Stimulated activated CD8-positive, alpha-beta memory T cell treated with anti-CD3 and anti-CD28 coated beads, Interleukin-15, amount 100 ng/mL, for 48 hours (primary cell): Measurements from ENCODE around the gene PITX3.

Experiments used
- DNase-seq, 2 donors: peaks; one replicate each; pipeline ENCODE4 v3.0.0-alpha.2; 2020; ENCODE audit warnings: low read depth in 2 of 2

Gene PITX3

DNA sequence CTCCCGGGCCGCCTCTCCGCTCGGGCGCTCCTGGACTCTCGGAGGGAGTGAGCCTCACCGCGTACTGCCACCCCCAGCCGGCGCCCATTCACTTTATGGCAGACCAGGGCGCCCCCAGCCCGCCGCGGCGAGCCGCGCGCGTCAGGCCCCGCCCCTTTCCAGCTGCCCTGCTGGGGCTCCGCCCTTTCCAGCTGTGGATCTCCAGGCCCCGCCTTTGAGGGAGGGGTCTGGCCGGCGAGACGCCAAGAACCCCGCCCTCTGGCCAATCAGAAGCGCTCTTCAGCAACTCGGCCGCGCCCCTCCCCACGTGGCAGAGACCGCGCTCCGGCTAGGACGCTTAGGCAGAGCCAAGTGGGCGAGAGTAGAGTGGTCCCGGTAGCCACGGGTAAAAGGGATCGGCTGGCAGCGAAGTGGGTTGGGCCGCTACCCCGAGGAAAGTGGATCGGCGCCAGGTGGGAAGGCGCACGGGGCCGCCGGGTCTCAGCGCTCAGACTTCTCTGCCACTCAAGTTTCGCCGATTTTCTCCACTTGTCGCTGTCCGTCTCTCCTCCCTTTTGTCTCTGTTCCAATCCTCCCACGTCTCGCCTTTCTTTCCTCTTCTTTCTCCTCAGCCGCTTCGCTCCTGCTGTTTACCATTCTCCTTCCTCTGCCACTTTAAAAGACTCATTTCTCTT lies at the start of gene PITX3:
TSS of gene PITX3 (minus strand) at position 69 of the 674 bp plus-strand sequence. CDS start 9,432 bp downstream, outside the sequence.
- peak; percentile 87 to 92 for DNase-seq

DNA sequence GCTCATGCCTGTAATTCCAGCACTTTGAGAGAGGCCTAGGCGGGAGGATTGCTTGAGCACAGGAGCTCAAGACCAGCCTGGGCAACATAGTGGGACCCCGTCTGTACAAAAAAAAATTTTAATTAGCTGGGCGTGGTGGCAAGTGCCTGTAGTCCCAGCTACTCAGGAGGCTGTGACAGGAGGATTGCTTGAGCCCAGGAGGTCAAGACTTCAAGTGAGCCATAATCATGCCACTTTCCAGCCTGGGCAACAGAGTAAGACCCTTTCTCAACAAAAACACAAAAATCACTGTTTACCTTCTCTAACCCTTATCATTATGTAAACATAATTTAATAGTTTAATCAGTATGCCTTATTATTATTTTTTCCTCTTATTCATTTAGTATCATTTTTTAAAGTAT lies 48.5 kb upstream of the PITX3 start:
- no peak for DNase-seq

DNA sequence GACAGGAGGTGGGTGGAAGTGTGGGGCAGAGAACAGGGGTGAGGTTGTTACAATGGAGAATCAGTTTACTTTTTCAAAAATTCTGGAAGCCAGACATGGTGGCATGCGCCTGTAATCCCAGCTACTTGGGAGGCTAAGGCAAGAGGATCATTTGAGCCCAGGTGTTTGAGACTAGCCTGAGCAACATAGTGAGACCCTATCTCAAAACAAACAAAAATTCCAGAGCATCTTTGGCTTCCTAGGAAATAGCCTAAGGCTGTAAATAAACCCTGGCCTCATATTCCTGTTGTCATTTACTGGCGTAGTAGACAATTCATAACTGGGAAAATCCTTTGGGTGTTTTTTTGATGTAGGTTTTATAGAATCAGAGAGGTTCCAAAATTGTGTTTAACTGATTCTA lies 48.0 kb upstream of the PITX3 start:
- DNase-seq = no peak

DNA sequence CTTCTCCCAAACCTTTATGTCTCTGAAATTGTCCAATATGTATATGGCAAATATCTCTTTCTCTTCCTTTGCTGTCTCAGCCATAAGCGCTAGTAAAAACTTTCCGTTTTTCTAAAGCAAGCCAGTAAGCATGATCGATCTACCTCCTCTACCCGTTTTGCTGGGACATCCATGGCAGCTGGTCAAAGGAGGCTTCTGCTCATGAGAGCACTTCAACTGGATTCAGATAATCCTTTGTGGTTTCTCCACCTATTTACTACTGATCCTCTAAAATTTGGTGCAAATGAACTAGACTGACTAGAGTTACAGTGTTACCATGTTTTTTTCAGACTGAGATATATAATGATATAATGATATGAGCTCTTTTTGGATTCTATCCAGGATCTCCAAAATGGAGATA lies 46.7 kb upstream of the PITX3 start:
- DNase-seq = no peak

DNA sequence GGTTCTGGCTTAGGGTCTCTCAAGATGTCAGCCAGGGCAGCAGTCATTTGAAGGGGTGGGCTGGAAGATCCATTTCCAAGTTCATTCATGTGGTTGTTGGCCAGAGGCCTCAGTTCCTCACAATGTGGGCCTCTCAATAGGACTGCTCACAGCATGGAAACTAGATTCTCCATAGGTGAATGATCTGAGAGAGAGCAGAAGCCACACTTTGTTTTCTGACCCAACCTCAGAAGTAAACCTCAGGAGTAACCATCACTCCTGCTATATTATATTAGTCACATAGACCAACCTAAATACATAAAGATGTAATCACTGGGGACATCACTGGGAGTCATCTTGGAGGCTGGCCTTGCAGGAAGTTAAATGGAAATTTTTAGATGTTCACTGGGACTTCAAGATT lies 46.2 kb upstream of the PITX3 start:
- DNase-seq = no peak

DNA sequence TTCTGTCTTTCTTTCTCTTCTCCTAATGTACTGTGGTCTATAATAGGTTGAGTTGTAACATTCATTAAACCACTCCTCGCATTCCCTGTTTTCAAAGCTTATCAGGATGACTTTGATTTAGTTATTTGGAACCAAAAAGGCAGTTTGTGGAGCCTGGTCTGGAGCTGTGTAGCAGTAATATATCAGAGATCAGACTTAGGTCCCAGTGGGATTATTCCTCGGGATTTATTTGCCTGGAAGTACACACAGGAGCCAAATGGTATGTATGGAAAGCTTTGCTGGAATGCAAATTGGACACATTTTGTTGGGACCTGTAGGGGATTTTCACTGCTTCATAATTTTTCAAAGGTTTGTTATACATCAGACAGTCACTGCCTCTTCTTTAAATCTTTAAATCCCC lies 44.9 kb upstream of the PITX3 start:
- no peak for DNase-seq

DNA sequence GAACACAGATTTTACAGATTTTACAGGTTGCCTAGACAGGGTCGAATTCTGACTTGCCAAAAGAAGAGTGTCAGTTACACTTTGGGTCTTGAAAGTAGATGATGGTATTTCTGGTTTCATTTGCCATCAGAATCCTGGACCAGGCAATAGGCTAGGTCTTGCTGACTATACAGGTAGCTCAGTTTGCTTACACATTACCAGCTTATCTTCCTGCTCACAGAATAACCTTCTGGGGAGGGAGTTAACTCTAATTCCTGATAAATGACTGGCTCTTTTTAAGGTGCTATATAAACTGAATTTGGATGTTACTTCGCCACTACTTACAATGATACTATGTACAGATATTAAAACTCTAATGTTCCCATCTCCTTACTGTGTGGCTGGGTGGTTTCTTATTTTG lies 43.8 kb upstream of the PITX3 start:
- no peak for DNase-seq

DNA sequence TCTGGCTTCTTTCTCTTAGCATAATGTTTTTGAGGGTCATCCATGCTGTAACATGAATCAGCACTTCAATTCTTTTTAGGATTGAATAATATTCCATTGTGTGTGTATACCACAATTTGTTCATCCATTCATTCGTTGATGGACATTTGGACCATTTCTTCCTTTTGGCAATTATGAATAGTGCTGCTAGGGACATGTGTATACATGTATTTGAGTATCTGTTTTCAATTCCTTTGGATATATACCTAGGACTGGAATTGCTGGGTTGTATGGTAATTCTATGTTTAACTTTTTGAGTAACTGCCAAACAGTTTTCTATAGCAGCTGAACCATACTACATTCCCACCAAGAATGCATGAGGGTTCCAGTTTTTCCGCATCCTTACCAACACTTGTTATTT lies 43.2 kb upstream of the PITX3 start:
- DNase-seq = no peak

DNA sequence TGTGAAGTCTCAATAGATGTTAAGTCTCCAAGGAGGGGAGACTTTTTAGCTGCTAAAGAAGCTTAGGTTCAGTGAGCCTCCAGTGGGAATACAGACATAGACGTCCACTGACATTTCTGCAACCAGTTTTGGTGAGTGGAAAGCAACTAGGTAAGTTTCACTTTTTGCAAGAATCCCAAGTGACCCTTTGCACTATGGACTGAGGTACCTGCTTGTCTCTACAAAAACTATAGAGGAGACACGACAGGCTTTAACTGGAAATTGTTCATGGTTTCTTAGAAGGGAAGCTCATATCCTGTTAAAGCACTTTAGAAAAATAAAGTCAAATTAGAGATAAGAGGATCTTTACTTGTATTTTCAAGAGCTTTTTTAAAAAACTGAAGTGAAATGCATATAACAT lies 42.6 kb upstream of the PITX3 start:
- DNase-seq = no peak

DNA sequence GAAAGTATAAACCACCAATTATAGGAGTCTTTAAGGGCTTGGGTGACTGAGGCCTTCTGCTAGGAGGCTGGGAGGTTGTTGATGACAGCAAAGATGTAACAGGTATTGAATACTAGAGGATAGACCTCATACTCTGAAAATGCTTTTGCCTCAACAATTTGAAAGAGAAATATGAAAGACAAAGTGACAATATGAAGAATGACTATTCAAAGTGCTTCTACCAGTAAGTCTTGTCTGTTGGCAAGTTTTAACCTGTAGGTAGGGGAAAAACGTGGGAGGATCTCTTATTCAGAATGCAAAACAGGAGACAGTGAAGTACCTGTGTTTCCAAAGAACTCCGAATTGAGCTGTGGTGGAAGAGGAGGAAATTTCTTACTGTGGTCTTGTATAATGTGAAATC lies 42.2 kb upstream of the PITX3 start:
- DNase-seq = no peak

DNA sequence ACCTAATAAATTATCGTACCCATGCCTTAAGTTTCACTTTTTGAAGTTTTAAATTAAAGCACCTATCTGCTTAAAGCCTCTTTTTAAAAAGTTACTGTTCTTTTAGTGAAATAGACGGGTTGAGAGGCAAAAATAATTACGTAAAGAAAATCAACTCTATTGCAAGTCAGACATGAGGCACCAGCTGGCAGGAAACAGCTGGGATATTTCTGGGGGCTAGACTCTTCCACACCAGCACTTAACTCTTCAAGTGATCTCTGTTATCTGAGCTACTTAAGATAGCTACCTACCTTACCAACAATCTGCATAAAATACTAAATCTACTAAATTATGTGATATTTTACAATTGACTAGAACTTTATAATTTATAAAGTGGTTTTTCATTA lies 39.8 kb upstream of the PITX3 start:
- DNase-seq = no peak

DNA sequence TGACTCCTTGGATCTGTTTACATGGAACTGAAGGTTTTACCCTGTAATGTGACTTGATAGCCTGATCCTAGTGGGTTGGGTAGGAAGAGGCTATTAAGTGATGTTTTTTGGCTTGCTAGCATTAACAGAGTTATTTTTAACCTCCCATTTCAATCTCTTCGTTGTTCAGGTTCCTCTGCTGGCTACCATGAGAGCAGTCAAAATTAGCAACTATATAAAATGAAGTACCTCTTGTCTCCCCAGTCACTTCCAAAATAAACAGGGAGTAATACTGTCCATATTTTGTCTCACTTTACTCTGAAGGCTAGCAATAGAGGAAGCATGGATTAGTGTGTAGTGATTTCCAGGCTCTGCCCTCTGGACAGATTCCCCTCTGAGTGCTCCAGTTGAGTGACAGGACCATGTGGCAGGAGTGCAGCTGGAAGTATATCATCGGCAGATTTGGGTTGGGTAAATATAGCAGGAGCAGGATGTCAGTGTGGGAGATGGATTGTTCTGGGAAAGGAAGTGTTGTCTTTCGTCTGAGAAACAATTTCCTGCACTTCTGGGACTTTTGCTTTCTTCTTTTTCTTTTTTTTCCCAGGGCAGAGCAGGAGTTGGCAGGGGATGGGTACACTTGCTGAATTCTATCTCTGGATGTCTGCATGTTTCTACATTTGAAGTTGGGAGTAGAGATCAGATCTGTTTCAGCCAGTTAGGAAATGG lies 39.2 kb upstream of the PITX3 start:
- no peak for DNase-seq

DNA sequence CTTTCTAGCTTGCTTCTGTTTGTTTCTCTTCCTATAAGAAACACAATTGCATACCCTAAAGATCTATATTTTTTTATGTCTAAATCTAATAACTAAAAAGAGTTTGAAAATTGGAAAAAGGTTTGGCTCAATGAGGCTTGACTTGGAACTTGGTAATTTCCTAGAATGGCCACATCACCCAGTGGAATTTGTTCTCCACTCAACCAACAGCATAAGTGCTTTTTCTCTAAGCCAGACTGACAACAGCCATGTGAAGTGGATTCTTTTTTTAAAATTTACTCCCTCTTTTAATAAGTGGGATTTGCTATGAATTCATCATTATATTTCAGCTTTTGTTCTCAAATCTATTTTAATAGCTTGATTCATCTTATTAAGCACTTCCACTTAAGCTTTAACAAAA lies 37.8 kb upstream of the PITX3 start:
- no peak for DNase-seq

DNA sequence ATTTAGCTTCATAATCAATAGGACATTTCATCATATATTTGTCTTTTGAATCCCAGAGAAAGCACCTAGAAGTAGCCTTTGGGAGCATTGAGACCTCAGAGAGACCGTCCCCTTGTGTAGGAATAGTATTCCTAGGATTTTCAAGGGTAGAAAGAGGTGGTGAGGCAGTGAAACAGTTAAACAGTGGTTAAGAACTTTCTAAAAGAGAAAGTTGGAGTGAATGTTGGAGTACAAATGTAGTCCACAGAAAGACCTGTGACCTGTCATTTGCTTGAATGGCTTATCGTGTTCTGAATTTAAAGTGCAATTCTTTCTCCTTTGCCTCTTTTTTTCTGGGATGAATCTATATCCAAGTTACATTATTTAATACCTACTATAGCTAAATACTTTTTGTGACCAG lies 34.0 kb upstream of the PITX3 start:
- DNase-seq = no peak

DNA sequence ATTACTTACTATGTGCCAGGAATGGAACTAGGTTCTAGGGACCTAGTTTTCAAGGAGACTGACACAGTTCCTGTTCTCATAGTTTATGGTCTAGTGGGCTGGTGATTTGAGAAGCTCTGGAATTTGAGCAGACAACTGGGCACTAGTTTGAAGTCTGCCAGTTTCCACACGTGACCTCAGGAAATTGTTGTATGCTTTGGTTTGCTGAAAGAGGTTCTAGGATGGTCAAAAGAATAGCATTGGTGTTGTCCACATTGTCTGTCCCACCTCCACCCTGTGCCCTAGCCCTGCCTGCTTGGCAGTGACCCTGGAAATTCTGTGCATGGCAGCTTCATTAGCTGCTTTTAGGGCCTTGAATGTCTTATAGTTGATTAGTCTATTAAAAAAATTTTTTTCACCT lies 32.8 kb upstream of the PITX3 start:
- DNase-seq = no peak

DNA sequence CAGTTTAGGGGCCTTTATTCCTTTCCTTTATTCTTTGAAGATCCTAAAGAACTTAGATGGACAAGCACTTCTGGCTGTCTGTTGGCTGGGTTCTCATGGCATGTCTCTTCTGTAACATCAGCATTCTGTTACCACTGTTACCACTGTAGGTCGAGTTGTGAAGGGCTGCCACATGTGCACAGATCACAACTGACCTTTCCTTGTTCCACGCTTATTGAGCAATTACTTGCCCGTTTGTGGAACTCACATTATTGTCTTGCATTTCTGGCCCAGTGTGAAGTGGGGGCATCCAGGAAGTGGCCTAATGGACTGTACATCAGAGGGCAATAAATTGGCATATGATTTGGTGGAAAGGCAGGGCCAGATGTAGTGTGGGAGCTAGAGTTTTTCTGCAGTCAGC lies 27.7 kb upstream of the PITX3 start:
- DNase-seq = no peak

DNA sequence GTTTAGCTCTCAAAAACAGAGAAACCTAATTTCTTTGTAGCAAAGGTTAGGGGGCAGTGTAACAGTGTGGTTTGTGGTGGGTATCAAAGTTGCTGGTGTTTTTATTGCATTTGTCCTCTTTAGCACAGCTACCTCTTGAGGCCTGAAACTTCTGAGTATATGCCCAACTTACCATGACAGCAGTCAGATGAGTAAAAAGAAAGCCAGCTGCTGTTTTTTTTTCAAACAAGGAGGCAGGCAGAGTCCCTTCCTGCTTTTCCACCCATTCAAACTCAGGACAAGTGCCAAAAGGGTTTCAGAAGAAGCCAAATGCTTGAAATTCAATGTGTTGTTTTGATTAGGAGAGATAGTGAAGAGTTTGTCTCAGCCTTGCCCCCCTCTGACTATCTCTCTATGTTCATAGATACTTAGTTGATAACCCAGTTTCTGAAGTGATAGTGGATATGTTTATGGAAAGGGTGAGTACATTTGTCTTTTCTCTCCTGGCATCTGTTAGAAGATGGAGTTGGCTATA lies 27.1 kb upstream of the PITX3 start:
- no peak for DNase-seq

DNA sequence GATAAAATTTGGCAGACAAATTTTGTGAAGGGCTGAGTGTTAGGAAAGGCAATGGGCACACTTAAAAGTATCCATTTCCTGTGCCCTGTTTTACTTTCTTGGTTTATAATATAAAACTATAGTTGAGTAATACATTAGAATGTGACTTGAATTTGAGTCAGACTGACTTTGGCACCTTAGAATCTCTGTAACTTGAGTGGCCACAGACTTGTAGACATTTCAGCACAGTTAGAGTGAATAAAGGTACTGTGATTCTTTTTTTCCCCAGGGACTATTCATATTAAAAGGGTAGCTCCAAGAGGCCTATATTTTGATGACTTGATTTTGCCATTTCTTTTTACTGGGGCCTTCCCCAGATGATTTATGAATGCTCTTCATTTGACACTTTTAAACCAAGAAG lies 26.4 kb upstream of the PITX3 start:
- DNase-seq = no peak

DNA sequence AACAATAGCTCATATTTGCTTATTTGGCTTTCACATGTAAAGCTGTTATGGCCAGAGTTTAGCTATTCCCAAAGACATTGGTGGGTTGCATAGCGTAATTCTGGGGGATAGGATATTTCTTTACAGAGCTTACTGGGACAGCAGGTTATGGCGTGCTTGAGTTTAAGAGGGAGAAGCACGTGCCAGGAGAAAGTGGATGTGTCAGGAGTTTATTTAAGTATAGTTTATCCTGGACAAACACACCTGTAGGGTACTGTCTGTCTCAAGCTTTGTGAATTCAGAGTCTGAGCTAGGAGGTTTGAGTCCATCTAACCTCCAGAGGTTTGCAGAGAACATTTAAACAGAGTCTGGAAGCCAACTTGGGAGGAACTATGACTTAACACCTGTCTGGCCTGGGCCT lies 25.4 kb upstream of the PITX3 start:
- DNase-seq = no peak

DNA sequence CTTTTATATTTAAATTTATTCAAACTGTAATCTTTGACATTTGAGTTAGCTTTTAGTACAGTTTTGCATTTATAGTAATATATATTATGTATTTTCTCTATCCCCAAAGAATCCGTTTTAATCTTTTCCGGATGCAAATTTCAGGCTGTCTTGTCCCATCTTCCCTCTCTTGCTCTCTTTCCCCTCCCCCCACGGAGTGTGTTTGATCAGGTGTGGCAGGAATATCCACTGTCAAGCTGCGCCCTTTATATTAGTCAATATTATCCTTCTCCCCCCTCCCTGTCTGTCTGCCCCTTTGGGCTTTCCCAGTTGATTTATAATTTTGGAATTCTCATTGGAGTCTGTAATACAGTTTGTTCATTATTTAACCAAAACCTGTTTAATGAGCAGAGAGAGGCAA lies 23.1 kb upstream of the PITX3 start:
- DNase-seq = no peak

DNA sequence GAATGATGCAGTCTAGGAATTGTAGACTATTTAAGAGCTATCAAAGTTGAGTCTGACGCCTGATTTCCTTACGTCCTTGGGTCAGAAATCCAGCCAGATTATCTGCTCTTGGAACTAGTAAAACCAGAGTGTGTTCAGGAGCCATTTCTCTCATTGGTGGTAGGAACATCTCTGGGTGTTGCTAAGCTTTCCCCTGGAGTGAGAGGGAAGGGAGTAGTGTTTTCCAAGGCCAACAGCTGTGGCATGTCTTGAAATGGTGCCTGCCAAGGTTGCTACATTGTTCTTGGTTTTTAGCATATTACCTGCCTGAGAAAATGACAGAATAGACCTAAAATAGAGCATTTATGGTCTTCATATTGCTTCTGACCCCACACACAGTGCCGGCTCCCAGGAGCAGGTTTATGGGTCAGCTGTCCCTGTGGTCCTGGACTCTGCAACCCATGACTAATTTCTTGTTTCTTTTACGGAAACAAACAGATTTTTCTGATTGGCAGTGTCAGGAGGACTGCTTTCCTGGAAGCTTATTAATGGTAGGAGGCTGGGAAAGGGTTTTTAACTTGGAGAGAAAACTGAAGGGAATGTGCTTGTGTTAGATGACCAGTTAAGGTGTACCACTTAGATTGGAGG lies 21.5 kb upstream of the PITX3 start:
- no peak for DNase-seq

DNA sequence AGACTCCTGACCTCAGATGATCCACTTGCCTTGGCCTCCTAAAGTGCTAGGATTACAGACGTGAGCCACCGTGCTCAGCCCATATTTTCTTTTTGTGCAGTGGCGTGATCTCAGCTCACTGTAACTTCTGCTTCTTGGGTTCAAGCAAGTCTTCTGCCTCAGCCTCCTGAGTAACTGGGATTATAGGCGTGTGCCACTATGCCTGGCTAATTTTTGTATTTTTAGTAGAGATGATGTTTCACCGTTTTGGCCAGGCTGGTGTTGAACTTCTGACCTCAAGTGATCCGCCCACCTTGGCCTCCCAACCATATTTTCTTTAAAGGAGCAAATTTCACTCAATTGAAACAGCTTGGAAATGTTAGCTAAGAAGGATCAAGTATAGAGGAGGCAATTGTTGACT lies 20.5 kb upstream of the PITX3 start:
- no peak for DNase-seq

DNA sequence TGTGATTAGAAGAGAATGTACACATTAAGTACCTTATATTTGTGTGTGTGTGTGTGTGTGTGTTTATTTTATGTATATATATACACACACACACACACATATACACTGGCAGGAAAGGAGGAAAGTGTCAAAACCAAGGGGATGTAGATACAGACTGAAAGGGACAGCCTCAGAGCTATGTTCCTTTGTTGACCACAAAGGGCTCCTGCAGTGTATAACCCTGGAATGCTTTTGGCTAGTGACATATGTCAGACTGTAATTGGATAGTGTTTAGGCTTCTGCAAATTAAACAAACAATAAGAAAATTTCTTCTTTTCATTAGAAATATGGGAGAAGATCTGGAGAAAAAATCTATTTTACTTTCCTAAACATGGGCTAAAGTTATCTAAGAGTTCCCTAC lies 19.9 kb upstream of the PITX3 start:
- no peak for DNase-seq
